MCF 10A (cell line): Measurements from ENCODE around the gene NEURL1B. TPM values are rescaled to one million over a fixed set of nuclear protein-coding genes. Genes with fewer than 3 reads are reported as not detected.
A peak's percentile ranks its signal among the peaks of the same experiment; 100 is the strongest.

ENCODE experiments used
- BruUV-seq: library from RNA; stranded (reverse); fragments of 400-500 nt; replicated peaks from 2 replicates; lab custom pipeline; 2021; lab: Mats Ljungman, UMichigan
- CTCF ChIA-PET: fragments of 300-600 bp; sonication (Branson Sonifier 250); formaldehyde crosslinking; extraction: SDS; loops from one replicate; lab custom pipeline; 2021; ENCODE audit warnings: antibody characterized with exemption, inconsistent platforms; lab: Yijun Ruan, JAX
- POLR2A ChIA-PET: fragments of 300-600, 350-650 bp; sonication (Branson Sonifier 250); formaldehyde crosslinking; extraction: SDS; loops from one replicate; lab custom pipeline; 2020; ENCODE audit warnings: antibody characterized with exemption, inconsistent platforms; lab: Yijun Ruan, JAX
- DNase-seq: peaks from one replicate; pipeline ENCODE4 v3.0.0-alpha.2; 2018; ENCODE audit not compliant: unreplicated experiment
- H3K27ac Mint-ChIP-seq: one replicate; pipeline ENCODE4 v1.8.0; 2022; ENCODE audit warnings: mild to moderate bottlenecking, low read depth, mixed read lengths; ENCODE audit not compliant: unreplicated experiment
- H3K27me3 Mint-ChIP-seq: one replicate; pipeline ENCODE4 v1.8.0; 2022; ENCODE audit warnings: mixed read lengths; ENCODE audit not compliant: insufficient read depth, unreplicated experiment
- H3K36me3 Mint-ChIP-seq: one replicate; pipeline ENCODE4 v1.8.0; 2022; ENCODE audit warnings: mild to moderate bottlenecking, moderate library complexity, mixed read lengths; ENCODE audit not compliant: insufficient read depth, unreplicated experiment
- H3K4me1 Mint-ChIP-seq: one replicate; pipeline ENCODE4 v1.8.0; 2022; ENCODE audit warnings: mixed read lengths; ENCODE audit not compliant: insufficient read depth, unreplicated experiment
- H3K4me3 Mint-ChIP-seq: one replicate; pipeline ENCODE4 v1.8.0; 2022; ENCODE audit warnings: mild to moderate bottlenecking, moderate library complexity, mixed read lengths; ENCODE audit not compliant: unreplicated experiment
- H3K9me3 Mint-ChIP-seq: one replicate; pipeline ENCODE4 v1.8.0; 2022; ENCODE audit warnings: mixed read lengths; ENCODE audit not compliant: unreplicated experiment
- intact Hi-C: fragments of 100-400 bp; cut with micrococcal nuclease; formaldehyde crosslinking; loops from 2 replicates; pipeline ENCODE4 v1.14.1; 2022
- total RNA-seq: library from RNA; stranded (reverse); gene quantifications from 2 replicates; pipeline ENCODE4 v1.2.3, GENCODE V29; 2022
- TF ChIP-seq, protein P1 (sequence below): fragments of 200-600 bp; IDR thresholded peaks from one replicate; pipeline ENCODE4 v1.8.0; 2022; ENCODE audit warnings: antibody characterized with exemption, mild to moderate bottlenecking; ENCODE audit not compliant: unreplicated experiment

Gene NEURL1B
- total RNA-seq, 1 experiment from 2014 or later, result 7.6 TPM

DNA sequence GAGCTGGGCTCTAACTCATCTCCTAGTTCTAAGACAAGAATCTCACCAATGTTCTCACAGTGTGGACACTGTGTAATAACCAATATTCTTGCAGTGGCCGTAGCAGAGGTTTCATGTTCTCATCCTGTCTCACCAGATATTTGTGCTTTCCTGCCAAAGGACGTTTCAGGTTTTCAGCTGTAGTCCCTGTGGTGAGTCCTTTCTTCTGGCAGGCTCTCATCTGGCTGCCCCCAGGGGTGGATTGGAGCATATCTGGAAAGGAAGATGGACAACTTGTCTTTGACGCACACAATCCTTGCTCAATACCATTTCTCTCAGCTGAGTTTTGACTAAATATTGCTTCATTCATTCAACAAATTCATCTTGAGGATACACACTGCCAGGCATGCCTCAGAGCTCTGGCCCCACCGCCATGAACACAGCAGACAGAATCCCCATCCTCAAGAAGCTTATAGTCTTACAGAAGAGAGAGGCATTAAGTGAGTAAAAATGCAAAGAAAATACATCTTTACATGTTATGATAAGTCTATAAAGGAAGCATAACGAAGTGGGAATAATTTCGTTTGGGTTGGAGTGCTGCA is 33.8 kb upstream of the NEURL1B start:
- peaks cover 9% of the 10 kb centered on the region for H3K9me3 Mint-ChIP-seq

DNA sequence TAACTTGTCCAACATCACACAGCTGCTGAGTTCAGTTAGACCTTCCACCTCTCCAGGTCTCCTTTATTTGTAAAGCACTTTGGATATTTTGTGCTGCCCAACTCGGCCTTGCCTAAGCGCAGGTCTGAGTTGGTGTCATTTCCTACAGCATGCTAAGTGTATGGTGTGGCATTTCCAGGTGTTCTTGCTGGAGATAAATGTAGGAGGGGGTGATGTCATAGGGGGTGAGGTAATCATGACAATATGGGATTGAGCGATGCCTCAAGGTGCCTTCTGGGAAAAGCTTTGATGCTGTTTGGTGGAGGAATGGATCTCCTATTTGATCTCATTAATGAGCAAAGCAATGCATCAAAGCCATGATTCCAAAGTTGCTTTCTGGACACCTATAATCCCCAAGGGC is 32.3 kb upstream of the NEURL1B start:
- peaks cover 6% of the 10 kb centered on the region for H3K36me3 Mint-ChIP-seq
- peaks cover 9% of the 10 kb centered on the region for H3K9me3 Mint-ChIP-seq
- H3K4me3 Mint-ChIP-seq, result no peak overlapping the region
- CTCF ChIA-PET, result interaction anchor here (0.7 kb wide), 1 partner anchor 45 kb away, joined by 3 read pairs; no protein-coding TSS in a partner anchor
- POLR2A ChIA-PET, result interaction anchor here (0.9 to 2.4 kb wide), 2 partner anchors 7 to 11 kb away, joined by 5 to 9 read pairs; no protein-coding TSS in a partner anchor
- TF ChIP-seq, protein P1, sequence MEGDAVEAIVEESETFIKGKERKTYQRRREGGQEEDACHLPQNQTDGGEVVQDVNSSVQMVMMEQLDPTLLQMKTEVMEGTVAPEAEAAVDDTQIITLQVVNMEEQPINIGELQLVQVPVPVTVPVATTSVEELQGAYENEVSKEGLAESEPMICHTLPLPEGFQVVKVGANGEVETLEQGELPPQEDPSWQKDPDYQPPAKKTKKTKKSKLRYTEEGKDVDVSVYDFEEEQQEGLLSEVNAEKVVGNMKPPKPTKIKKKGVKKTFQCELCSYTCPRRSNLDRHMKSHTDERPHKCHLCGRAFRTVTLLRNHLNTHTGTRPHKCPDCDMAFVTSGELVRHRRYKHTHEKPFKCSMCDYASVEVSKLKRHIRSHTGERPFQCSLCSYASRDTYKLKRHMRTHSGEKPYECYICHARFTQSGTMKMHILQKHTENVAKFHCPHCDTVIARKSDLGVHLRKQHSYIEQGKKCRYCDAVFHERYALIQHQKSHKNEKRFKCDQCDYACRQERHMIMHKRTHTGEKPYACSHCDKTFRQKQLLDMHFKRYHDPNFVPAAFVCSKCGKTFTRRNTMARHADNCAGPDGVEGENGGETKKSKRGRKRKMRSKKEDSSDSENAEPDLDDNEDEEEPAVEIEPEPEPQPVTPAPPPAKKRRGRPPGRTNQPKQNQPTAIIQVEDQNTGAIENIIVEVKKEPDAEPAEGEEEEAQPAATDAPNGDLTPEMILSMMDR, result no peak
- BruUV-seq, result no TSS peak
- no peak overlapping the region for H3K27ac Mint-ChIP-seq
- intact Hi-C loops, result no loop called here
- no peaks in the 10 kb centered on the region for H3K27me3 Mint-ChIP-seq
- no peak for DNase-seq
- peaks cover 10% of the 10 kb centered on the region for H3K4me1 Mint-ChIP-seq

More for the DNA sequence above, 33.8 kb upstream of the NEURL1B start:
- Mint-ChIP-seq H3K4me1 (peaks cover 10% of the 10 kb centered on the region), H3K27ac (peak overlapping the region; percentile 40), H3K27me3 (no peaks in the 10 kb centered on the region), H3K36me3 (peaks cover 6% of the 10 kb centered on the region), H3K4me3 (peak overlapping the region; percentile 1)
- BruUV-seq, result no TSS peak
- CTCF ChIA-PET, result interaction anchor here (0.6 to 3.1 kb wide), 9 partner anchors 13 to 546 kb away, joined by 3 to 13 read pairs (median 4); no protein-coding TSS in a partner anchor
- peak; percentile 98 for DNase-seq
- POLR2A ChIA-PET, result interaction anchor here (0.6 to 2.4 kb wide), 12 partner anchors 9 to 159 kb away, joined by 3 to 12 read pairs (median 4); no protein-coding TSS in a partner anchor
- intact Hi-C loops, result no loop called here
- TF ChIP-seq, protein P1, result no peak

DNA sequence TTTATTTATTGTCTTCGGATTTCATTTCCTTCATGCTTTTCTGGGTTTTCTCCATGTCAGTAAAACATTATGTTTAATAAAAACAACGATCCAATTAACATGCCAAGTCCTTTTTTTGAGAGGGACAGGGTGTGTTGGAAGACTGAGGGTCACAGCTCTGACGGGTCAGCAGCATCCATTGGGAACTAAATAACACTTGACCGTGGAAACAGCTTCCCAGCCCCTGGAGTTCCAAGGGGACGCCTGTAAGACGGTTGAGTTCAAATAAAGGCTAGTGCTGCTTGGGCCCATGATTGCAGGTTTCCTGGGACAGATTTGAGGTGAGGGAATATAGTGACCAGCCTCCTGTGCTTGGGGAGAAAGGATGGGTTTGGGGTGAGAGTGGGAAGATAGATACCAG is 30.4 kb upstream of the NEURL1B start:
- POLR2A ChIA-PET, result interaction anchor here (0.7 kb wide), 1 partner anchor 9 kb away, joined by 3 read pairs; no protein-coding TSS in a partner anchor
- Mint-ChIP-seq H3K27me3 (no peaks in the 10 kb centered on the region), H3K9me3 (peaks cover 18% of the 10 kb centered on the region), H3K36me3 (peaks cover 6% of the 10 kb centered on the region), H3K27ac (no peak overlapping the region), H3K4me3 (no peak overlapping the region), H3K4me1 (peaks cover 10% of the 10 kb centered on the region)
- TF ChIP-seq, protein P1, result no peak
- BruUV-seq, result no TSS peak
- no peak for DNase-seq
- intact Hi-C loops, result no loop called here
- CTCF ChIA-PET, result no interaction called here

DNA sequence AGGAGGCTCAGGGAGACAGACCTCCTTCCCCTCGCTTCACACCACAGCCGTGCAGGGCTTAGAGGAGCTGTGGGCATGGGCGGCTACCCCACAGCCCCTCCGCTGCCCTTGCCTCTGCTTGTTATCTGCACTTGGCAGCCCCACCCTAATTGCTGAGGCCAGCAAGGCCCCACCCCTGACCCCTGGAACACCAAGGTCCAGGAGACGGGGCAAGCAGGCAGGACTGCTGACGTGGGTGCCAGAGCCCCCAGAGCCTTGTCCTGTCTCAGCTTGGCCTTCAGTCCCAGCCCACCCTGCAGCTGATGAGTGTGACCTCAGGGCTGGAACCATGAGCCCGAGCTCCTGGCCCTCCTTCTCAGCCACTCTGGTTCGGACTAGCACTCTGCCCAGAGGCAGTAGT is 29.1 kb upstream of the NEURL1B start:
- H3K27ac Mint-ChIP-seq, result no peak overlapping the region
- POLR2A ChIA-PET, result interaction anchor here (1.4 kb wide), 1 partner anchor 19 kb away, joined by 3 read pairs; no protein-coding TSS in a partner anchor
- H3K4me3 Mint-ChIP-seq, result no peak overlapping the region
- intact Hi-C loops, result no loop called here
- peaks cover 10% of the 10 kb centered on the region for H3K4me1 Mint-ChIP-seq
- no peak for DNase-seq
- peaks cover 6% of the 10 kb centered on the region for H3K36me3 Mint-ChIP-seq
- BruUV-seq, result no TSS peak
- CTCF ChIA-PET, result interaction anchor here (0.6 to 1.4 kb wide), 2 partner anchors 88 to 133 kb away, joined by 3 read pairs; no protein-coding TSS in a partner anchor
- TF ChIP-seq, protein P1, result no peak
- peaks cover 18% of the 10 kb centered on the region for H3K9me3 Mint-ChIP-seq
- H3K27me3 Mint-ChIP-seq, result no peaks in the 10 kb centered on the region
